Heart right ventricle (tissue), 16 donors: ENCODE results near the gene IP6K1. TPM values are rescaled to one million over a fixed set of nuclear protein-coding genes. Genes with fewer than 3 reads are reported as not detected.
"Not testable (repeated sequence)": the region's sequence is repeated elsewhere in the genome, so short reads cannot be mapped to it uniquely, and the experiment has no call there.

Source experiments
- ATAC-seq, 8 donors: fragments of 200-7000 bp; cut with Tn5 transposase; one replicate each; pipeline ENCODE4 v1.9.1; 2020; ENCODE audit warnings: mild to moderate bottlenecking in 8 of 8, moderate library complexity in 8 of 8, moderate number of reproducible peaks in 1 of 8
- DNase-seq, 2 donors: peaks; one replicate each; pipeline ENCODE4 v3.0.0-alpha.2; 2020
- H3K27ac ChIP-seq, 10 donors: fragments of 200-600 bp; sonication (generic) in 2 of 10; one replicate each; pipeline versions ENCODE4 v1.5.0 to v1.8.0; 2020 to 2022; ENCODE audit warnings: mild to moderate bottlenecking in 3 of 10
- H3K27me3 ChIP-seq, 7 donors: fragments of 200-600 bp; one replicate each; pipeline ENCODE4 v1.8.0; 2021 to 2022; ENCODE audit warnings: mild to moderate bottlenecking in 2 of 7
- H3K36me3 ChIP-seq, 9 donors: fragments of 200-600 bp; sonication (generic) in 1 of 9; one replicate each; pipeline versions ENCODE4 v1.5.0 to v1.8.0; 2020 to 2022; ENCODE audit warnings: mild to moderate bottlenecking in 2 of 9
- H3K4me1 ChIP-seq, 9 donors: fragments of 200-600 bp; sonication (generic) in 1 of 9; one replicate each; pipeline versions ENCODE4 v1.5.0 to v1.8.0; 2020 to 2022; ENCODE audit warnings: mild to moderate bottlenecking in 4 of 9
- H3K4me3 ChIP-seq, 10 donors: fragments of 200-600 bp; sonication (generic) in 2 of 10; one replicate each; pipeline versions ENCODE4 v1.5.0 to v1.8.0; 2020 to 2022; ENCODE audit warnings: mild to moderate bottlenecking in 7 of 10, moderate library complexity in 2 of 10
- H3K9me3 ChIP-seq, 11 donors: fragments of 200-600 bp in 10 of 11; sonication (generic) in 2 of 11; one replicate each; pipeline versions ENCODE4 v1.5.0 to v1.8.0; 2013 to 2022; ENCODE audit warnings: mild to moderate bottlenecking in 2 of 11, control low read depth in 1 of 11, moderate library complexity in 1 of 11
- WGBS, 2 donors: extraction: QIAGEN DNeasy Blood & Tissue Kit; methylation state at CpG; one replicate each; pipeline ENCODE4 v1.1.7; 2013; ENCODE audit warnings: inconsistent platforms in 1 of 2; 5-methylcytosine and 5-hydroxymethylcytosine counted together
- intact Hi-C, 10 donors: fragments of 100-400 bp; cut with DNase I; formaldehyde crosslinking; loops; one replicate each; pipeline versions ENCODE4 v1.11.1 to v1.14.2; 2022
- polyA plus RNA-seq, 2 donors: library from polyadenylated mRNA; stranded (reverse); fragments of 200-250 nt; gene quantifications; one replicate each; pipeline ENCODE4 v1.2.3, GENCODE V29; 2013
- total RNA-seq, 10 donors: library from RNA; stranded (reverse); fragmentation: NEBNext Ultra II Directional in 3 of 10; extraction: Animal tissue kit (Norgen Biotek cat#: 25700) in 3 of 10; gene quantifications; one replicate each; pipeline versions ENCODE4 v1.2.1 to v1.2.4, GENCODE V29; 2021 to 2023
- TF ChIP-seq, protein P1 (sequence below), 9 donors: fragments of 200-600 bp; sonication (generic) in 2 of 9; IDR thresholded peaks; one replicate each; pipeline versions ENCODE4 v1.5.0 to v1.8.0; 2021 to 2022; ENCODE audit warnings: antibody characterized with exemption in 9 of 9, mild to moderate bottlenecking in 5 of 9, moderate library complexity in 1 of 9
- donor health status: Arrhythmogenic right ventricular cardiomyopathy.
- donor health status: ischemic (EF 13 %, LVEDD 7.1; RV severe dilation, severe dysfunction).
- donor health status: healthy with polysubstance abuse.
- donor health status: DM: no; HTN: yes; CAD: no.
- donor health status: DM: no; HTN: no; CAD: no.
- donor health status: ischemic (EF 25% LVEDD 6.9; RV normal size, moderate dysfunction).
- donor health status: ischemic (EF 25% LVEDD 5.7; RV mildly dilated, moderate dysfunction).
- donor health status: healthy.
- donor health status: DM: yes; HTN: yes; CAD: no.
- donor health status: Ischemic cardiomyopathy.
- donor health status: ischemic (EF 35%, LVEDD 5.7; RV mildly dilated, moderate dysfunction).
- donor health status: nonischemic (EF 11% LVEDD 7.7; RV severe dilation, severe dysfunction).
- donor health status: DM: yes; HTN: yes; CAD: no.
- donor health status: PGD.
- donor health status: ischemic (EF 29% LVEDD 5.4; RV normal size, mild dysfunction).
- donor health status: nonischemic (EF 23%, LVEDD 6.1; RV moderate dilation, normal function).

Gene IP6K1
- total and polyA plus RNA-seq, 12 donors = 9.0 to 24.4 (median 16.5) TPM

DNA sequence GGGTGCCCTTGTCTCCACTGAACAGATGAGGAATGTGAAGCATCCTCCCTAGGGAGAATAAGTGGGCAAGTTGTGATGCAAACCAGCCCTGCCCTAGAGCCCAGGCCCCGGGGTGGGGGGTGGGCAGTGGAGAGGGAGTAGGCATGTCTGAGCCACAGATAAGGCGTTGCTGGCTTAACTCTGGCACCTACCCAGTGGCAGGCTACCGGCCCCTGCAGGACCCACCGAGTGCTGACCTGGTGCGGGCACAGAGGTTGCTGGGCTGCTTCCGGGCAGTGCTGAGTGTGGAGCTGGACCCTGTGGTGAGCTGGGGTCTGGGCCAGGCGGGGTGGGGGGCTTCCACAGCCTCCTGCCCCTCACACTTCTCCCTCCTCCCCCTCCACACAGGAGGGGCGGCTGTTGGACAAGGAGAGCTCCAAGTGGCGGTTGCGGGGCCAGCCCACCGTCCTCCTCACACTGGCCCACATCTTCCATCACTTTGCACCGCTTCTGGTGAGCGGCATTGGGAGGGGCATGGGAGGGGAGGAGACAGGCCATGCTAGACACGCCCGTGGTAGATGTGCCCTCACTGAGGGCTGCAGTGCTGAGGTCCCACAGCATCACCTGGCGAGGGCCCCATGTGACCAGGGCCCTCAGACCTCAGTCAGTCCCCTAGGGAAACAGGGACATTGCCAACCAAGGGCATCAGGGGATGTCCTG, 86.9 kb downstream of the IP6K1 start:
- DNase-seq = no peak
- H3K4me3 ChIP-seq = no peak overlapping the region
- peaks cover 0 to 75% (median 18%) of the 10 kb centered on the region in 9 donors for H3K36me3 ChIP-seq
- peaks cover 0 to 47% (median 4%) of the 10 kb centered on the region in 9 donors for H3K4me1 ChIP-seq
- TF ChIP-seq, protein P1, sequence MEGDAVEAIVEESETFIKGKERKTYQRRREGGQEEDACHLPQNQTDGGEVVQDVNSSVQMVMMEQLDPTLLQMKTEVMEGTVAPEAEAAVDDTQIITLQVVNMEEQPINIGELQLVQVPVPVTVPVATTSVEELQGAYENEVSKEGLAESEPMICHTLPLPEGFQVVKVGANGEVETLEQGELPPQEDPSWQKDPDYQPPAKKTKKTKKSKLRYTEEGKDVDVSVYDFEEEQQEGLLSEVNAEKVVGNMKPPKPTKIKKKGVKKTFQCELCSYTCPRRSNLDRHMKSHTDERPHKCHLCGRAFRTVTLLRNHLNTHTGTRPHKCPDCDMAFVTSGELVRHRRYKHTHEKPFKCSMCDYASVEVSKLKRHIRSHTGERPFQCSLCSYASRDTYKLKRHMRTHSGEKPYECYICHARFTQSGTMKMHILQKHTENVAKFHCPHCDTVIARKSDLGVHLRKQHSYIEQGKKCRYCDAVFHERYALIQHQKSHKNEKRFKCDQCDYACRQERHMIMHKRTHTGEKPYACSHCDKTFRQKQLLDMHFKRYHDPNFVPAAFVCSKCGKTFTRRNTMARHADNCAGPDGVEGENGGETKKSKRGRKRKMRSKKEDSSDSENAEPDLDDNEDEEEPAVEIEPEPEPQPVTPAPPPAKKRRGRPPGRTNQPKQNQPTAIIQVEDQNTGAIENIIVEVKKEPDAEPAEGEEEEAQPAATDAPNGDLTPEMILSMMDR (IDR thresholded peaks at IDR 0.05) = no peak
- H3K9me3 ChIP-seq = no peaks in the 10 kb centered on the region
- intact Hi-C loops = no loop called here
- ATAC-seq = peak in 4 of 8 donors; percentile 23 to 70 (median 53)
- H3K27ac ChIP-seq = peak overlapping the region in 6 of 10 donors; percentile 15 to 72 (median 66)
- no peaks in the 10 kb centered on the region for H3K27me3 ChIP-seq
- WGBS, 2 donors = 69 to 77% methylated on average over 16 of the region's 16 CpGs

- H3K4me3 ChIP-seq, intact Hi-C loops, DNase-seq, H3K9me3 ChIP-seq, H3K27me3 ChIP-seq: not testable (repeated sequence)
- Histone ChIP-seq H3K36me3 (peaks cover 0 to 38% (median 6%) of the 10 kb centered on the region in 9 donors), H3K4me1 (peaks cover 0 to 59% (median 15%) of the 10 kb centered on the region in 9 donors), H3K27ac (peak overlapping the region in 4 of 10 donors; percentile 48 to 60 (median 52))
- 61 to 64% methylated on average over 4 of the region's 4 CpGs for WGBS, 2 donors
- ATAC-seq = peak; percentile 53 to 86 (median 74)
Observed at GRCh38 chr3:49695350-49696015, 90.9 kb downstream of the IP6K1 start.

GRCh38 chr3:49694409-49695070, 91.8 kb downstream of the IP6K1 start:
- intact Hi-C loops, H3K9me3 ChIP-seq, DNase-seq, ATAC-seq, H3K4me3 ChIP-seq, H3K27me3 ChIP-seq: not testable (repeated sequence)
- Histone ChIP-seq H3K36me3 (peaks cover 0 to 28% (median 0%) of the 10 kb centered on the region in 9 donors), H3K27ac (peak overlapping the region in 4 of 10 donors; percentile 36 to 60 (median 51)), H3K4me1 (peaks cover 0 to 59% (median 22%) of the 10 kb centered on the region in 9 donors)
- WGBS, 2 donors = 59 to 64% methylated on average over 6 of the region's 6 CpGs

DNA sequence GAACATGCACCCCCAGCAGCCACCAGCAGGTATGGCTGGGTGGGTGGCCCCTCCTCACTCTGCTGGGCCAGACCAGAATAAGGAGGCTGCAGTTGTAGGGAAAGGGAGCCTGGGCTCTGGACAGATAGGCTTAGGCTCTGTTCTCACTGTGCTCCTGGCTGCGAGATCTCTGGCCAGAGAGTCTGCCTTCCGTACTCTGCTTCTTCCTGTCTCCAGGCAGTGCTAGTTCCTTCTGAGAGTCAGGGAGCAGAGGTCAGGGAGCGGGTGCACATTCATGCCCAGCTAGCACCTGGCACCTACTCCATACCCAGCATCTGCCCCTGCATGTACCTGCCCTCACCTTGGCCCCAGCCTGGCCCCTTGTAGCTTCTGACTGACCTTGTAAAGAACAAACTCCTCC, 94.9 kb downstream of the IP6K1 start:
- DNase-seq, H3K27me3 ChIP-seq, H3K9me3 ChIP-seq, intact Hi-C loops, H3K4me3 ChIP-seq, ATAC-seq, H3K36me3 ChIP-seq, H3K27ac ChIP-seq: not testable (repeated sequence)
- H3K4me1 ChIP-seq = peaks cover 4 to 64% (median 34%) of the 10 kb centered on the region in 9 donors
- 82 to 83% methylated on average over 3 of the region's 3 CpGs for WGBS, 2 donors

- H3K27ac ChIP-seq, DNase-seq, ATAC-seq, intact Hi-C loops, H3K9me3 ChIP-seq, H3K36me3 ChIP-seq: not testable (repeated sequence)
- Histone ChIP-seq H3K4me1 (peaks cover 4 to 60% (median 34%) of the 10 kb centered on the region in 9 donors), H3K27me3 (peaks cover 0 to 13% (median 0%) of the 10 kb centered on the region in 7 donors), H3K4me3 (peak overlapping the region in 4 of 10 donors; percentile 92 to 100 (median 98))
- WGBS, 2 donors = 93 to 96% methylated on average over 3 of the region's 3 CpGs
Observed at GRCh38 chr3:49690856-49691255, 95.5 kb downstream of the IP6K1 start.

GRCh38 chr3:49689908-49690624, 96.3 kb downstream of the IP6K1 start:
- intact Hi-C loops = not testable (repeated sequence)
- WGBS, 2 donors = 7 to 8% methylated on average over 16 of the region's 16 CpGs

More at GRCh38 chr3:49689908-49690624, 96.3 kb downstream of the IP6K1 start:
- Histone ChIP-seq H3K4me3 (peak overlapping the region; percentile 63 to 100 (median 97)), H3K27ac (peak overlapping the region; percentile 11 to 92 (median 87)), H3K4me1 (peaks cover 4 to 53% (median 33%) of the 10 kb centered on the region in 9 donors), H3K27me3 (peaks cover 0 to 14% (median 0%) of the 10 kb centered on the region in 7 donors)
- DNase-seq, H3K9me3 ChIP-seq, H3K36me3 ChIP-seq, ATAC-seq: not testable (repeated sequence)
